RWPE2 (cell line): Measurements from ENCODE around the gene EIF5.

Experiments
- ATAC-seq: fragments of 200-7000 bp; cut with Tn5 transposase; 3 replicates; pipeline ENCODE4 v1.9.1; 2021; ENCODE audit warnings: low read depth
- DNase-seq: peaks from one replicate; pipeline ENCODE4 v3.0.0-alpha.2; 2020; ENCODE audit warnings: low spot score
- H3K27ac ChIP-seq: fragments of 450-650 bp; 2 replicates; pipeline ENCODE4 v1.5.1; 2017; ENCODE audit warnings: mild to moderate bottlenecking; ENCODE audit not compliant: poor library complexity, severe bottlenecking
- H3K27me3 ChIP-seq: fragments of 250-450 bp; sonication (Bioruptor Pico); 2 replicates; pipeline ENCODE4 v1.5.1; 2021; ENCODE audit warnings: mild to moderate bottlenecking, moderate library complexity; ENCODE audit not compliant: insufficient read depth, poor library complexity, severe bottlenecking
- H3K36me3 ChIP-seq: fragments of 250-450 bp; sonication (Bioruptor Pico); 2 replicates; pipeline ENCODE4 v1.5.1; 2020; ENCODE audit warnings: low read depth, mild to moderate bottlenecking, moderate library complexity
- H3K4me1 ChIP-seq: fragments of 250-450 bp; sonication (Bioruptor Pico); 2 replicates; pipeline ENCODE4 v1.5.1; 2021; ENCODE audit warnings: mild to moderate bottlenecking, moderate library complexity; ENCODE audit not compliant: insufficient read depth, poor library complexity, severe bottlenecking
- H3K4me3 ChIP-seq: fragments of 250-450 bp; sonication (Bioruptor Pico); 2 replicates; pipeline ENCODE4 v1.5.1; 2021; ENCODE audit warnings: mild to moderate bottlenecking, moderate library complexity; ENCODE audit not compliant: severe bottlenecking
- H3K9me3 ChIP-seq: fragments of 250-450 bp; sonication (Bioruptor Pico); 2 replicates; pipeline ENCODE4 v1.5.1; 2021; ENCODE audit warnings: mild to moderate bottlenecking, moderate library complexity; ENCODE audit not compliant: severe bottlenecking
- CTCF ChIP-seq: fragments of 450-650 bp; IDR thresholded peaks from one replicate; pipeline ENCODE4 v1.5.1; 2017; ENCODE audit warnings: mild to moderate bottlenecking, moderate library complexity; ENCODE audit not compliant: poor library complexity, severe bottlenecking

EIF5 gene

GRCh38 chr14:103288076-103288766, 45.8 kb upstream of the EIF5 start:
- DNase-seq (no peak), ATAC-seq (no peak)
- Histone ChIP-seq H3K4me1 (peaks cover 9% of the 10 kb centered on the region), H3K27me3 (no peaks in the 10 kb centered on the region), H3K27ac (no peak overlapping the region), H3K9me3 (no peaks in the 10 kb centered on the region), H3K4me3 (no peak overlapping the region), H3K36me3 (no peaks in the 10 kb centered on the region)
- TF ChIP-seq CTCF: no peak

GRCh38 chr14:103290056-103290455, 44.0 kb upstream of the EIF5 start:
- no peak for ATAC-seq
- H3K27me3 ChIP-seq: no peaks in the 10 kb centered on the region

GRCh38 chr14:103290494-103290893, 43.5 kb upstream of the EIF5 start:
- no peak overlapping the region for H3K27ac ChIP-seq
- H3K36me3 ChIP-seq: no peaks in the 10 kb centered on the region
- no peaks in the 10 kb centered on the region for H3K4me1 ChIP-seq
- TF ChIP-seq CTCF: no peak
- ATAC-seq (no peak), DNase-seq (no peak)
- H3K9me3 ChIP-seq: no peaks in the 10 kb centered on the region
- H3K27me3 ChIP-seq: no peaks in the 10 kb centered on the region
- H3K4me3 ChIP-seq: no peak overlapping the region

More at GRCh38 chr14:103290056-103290455, 44.0 kb upstream of the EIF5 start:
- Histone ChIP-seq H3K4me3 (no peak overlapping the region), H3K27ac (no peak overlapping the region), H3K4me1 (peaks cover under 1% of the 10 kb centered on the region), H3K36me3 (no peaks in the 10 kb centered on the region), H3K9me3 (no peaks in the 10 kb centered on the region)
- TF ChIP-seq CTCF: no peak
- no peak for DNase-seq

GRCh38 chr14:103290961-103291360, 43.1 kb upstream of the EIF5 start:
- Histone ChIP-seq H3K36me3 (no peaks in the 10 kb centered on the region), H3K27me3 (no peaks in the 10 kb centered on the region), H3K4me1 (peaks cover 4% of the 10 kb centered on the region), H3K9me3 (no peaks in the 10 kb centered on the region), H3K4me3 (no peak overlapping the region), H3K27ac (no peak overlapping the region)
- DNase-seq (no peak), ATAC-seq (no peak)
- TF ChIP-seq CTCF: no peak

GRCh38 chr14:103292426-103293374, 41.3 kb upstream of the EIF5 start:
- TF ChIP-seq CTCF: peak; percentile 97
- peak; percentile 89 for ATAC-seq
- no peak for DNase-seq

More at GRCh38 chr14:103292426-103293374, 41.3 kb upstream of the EIF5 start:
- Histone ChIP-seq H3K4me1 (peaks cover 9% of the 10 kb centered on the region), H3K4me3 (no peak overlapping the region), H3K36me3 (no peaks in the 10 kb centered on the region), H3K9me3 (no peaks in the 10 kb centered on the region), H3K27ac (no peak overlapping the region), H3K27me3 (no peaks in the 10 kb centered on the region)
